ENCODE data around the gene G6PD. TPM values are rescaled to one million over a fixed set of nuclear protein-coding genes. Genes with fewer than 3 reads are reported as not detected.

Gene G6PD
- total and polyA plus RNA-seq, 7 experiments from 2014 or later: 3.9 to 74.3 (median 46.3) TPM

GRCh38 chrX:154511761-154512160 is 34.9 kb downstream of the G6PD start:
- Histone ChIP-seq H3K4me1 (ENCODE audit: control insufficient read depth in 2 of 2, insufficient read depth in 2 of 2, low read length in 2 of 2) (peaks cover 6 to 11% of the 10 kb centered on the region in 2 donors), H3K27ac (ENCODE audit: low read depth, low read length) (peak overlapping the region; percentile 66), H3K4me3 (ENCODE audit: low read length) (no peak overlapping the region), H3K9me3 (ENCODE audit: control insufficient read depth in 2 of 3, low read length in 3 of 3) (no peaks in the 10 kb centered on the region), H3K27me3 (ENCODE audit: control insufficient read depth in 2 of 2, insufficient read depth in 2 of 2, low read length in 2 of 2) (no peaks in the 10 kb centered on the region), H3K36me3 (ENCODE audit: control insufficient read depth in 2 of 3, insufficient read depth in 3 of 3, low read length in 3 of 3) (peaks cover 0 to 26% (median 0%) of the 10 kb centered on the region in 3 experiments)
- Mint-ChIP-seq H3K4me3 (peak overlapping the region in 7 of 10 donors; percentile 7 to 66 (median 48)), H3K9me3 (peaks cover 0 to 4% (median 0%) of the 10 kb centered on the region in 11 donors), H3K27me3 (no peaks in the 10 kb centered on the region), H3K4me1 (peaks cover 18 to 39% (median 35%) of the 10 kb centered on the region in 7 donors), H3K27ac (peak overlapping the region; percentile 79 to 93 (median 87)), H3K36me3 (peaks cover 11 to 29% (median 15%) of the 10 kb centered on the region in 5 donors)
- ChIA-PET POLR2A (no interaction called here), CTCF (no interaction called here)
- DNase-seq (no peak), ATAC-seq (no peak)
- intact Hi-C loops (cut with micrococcal nuclease): loop anchor here in 1 of 2 donors (10.0 kb wide), 1 partner anchor 137 kb away; the partner anchor contains the start of genes EMD and FLNA

- ATAC-seq (no peak), DNase-seq (no peak)
- H3K4me1 ChIP-seq (ENCODE audit: control insufficient read depth in 2 of 2, insufficient read depth in 2 of 2, low read length in 2 of 2): peaks cover 5 to 6% of the 10 kb centered on the region in 2 donors
- Mint-ChIP-seq H3K27me3 (no peaks in the 10 kb centered on the region), H3K9me3 (peaks cover 0 to 3% (median 0%) of the 10 kb centered on the region in 11 donors), H3K4me3 (peak overlapping the region in 1 of 10 donors; percentile 45), H3K36me3 (peaks cover 11 to 30% (median 15%) of the 10 kb centered on the region in 5 donors), H3K4me1 (peaks cover 13 to 28% (median 23%) of the 10 kb centered on the region in 7 donors), H3K27ac (peak overlapping the region in 1 of 9 donors; percentile 23)
- H3K36me3 ChIP-seq (ENCODE audit: control insufficient read depth in 2 of 3, insufficient read depth in 3 of 3, low read length in 3 of 3): peaks cover 0 to 45% (median 0%) of the 10 kb centered on the region in 3 experiments
- no peak overlapping the region for H3K27ac ChIP-seq (ENCODE audit: low read depth, low read length)
- intact Hi-C loops (cut with micrococcal nuclease): no loop called here
- no peak overlapping the region for H3K4me3 ChIP-seq (ENCODE audit: low read length)
- H3K9me3 ChIP-seq (ENCODE audit: control insufficient read depth in 2 of 3, low read length in 3 of 3): no peaks in the 10 kb centered on the region
- CTCF ChIA-PET: no interaction called here
- no peaks in the 10 kb centered on the region for H3K27me3 ChIP-seq (ENCODE audit: control insufficient read depth in 2 of 2, insufficient read depth in 2 of 2, low read length in 2 of 2)
- POLR2A ChIA-PET: interaction anchor here (0.6 to 1.5 kb wide), 2 partner anchors 18 to 32 kb away, joined by 3 read pairs; no protein-coding TSS in a partner anchor
Observed at GRCh38 chrX:154509455-154509854, 37.2 kb downstream of the G6PD start.

- H3K36me3 ChIP-seq (ENCODE audit: control insufficient read depth in 2 of 3, insufficient read depth in 3 of 3, low read length in 3 of 3): peaks cover 0 to 45% (median 0%) of the 10 kb centered on the region in 3 experiments
- Mint-ChIP-seq H3K36me3 (peaks cover 10 to 24% (median 11%) of the 10 kb centered on the region in 5 donors), H3K4me3 (no peak overlapping the region), H3K9me3 (peaks cover 0 to 3% (median 0%) of the 10 kb centered on the region in 11 donors), H3K27ac (peak overlapping the region in 2 of 9 donors; percentile 21 to 31), H3K27me3 (no peaks in the 10 kb centered on the region), H3K4me1 (peaks cover 6 to 21% (median 16%) of the 10 kb centered on the region in 7 donors)
- ChIA-PET POLR2A (no interaction called here), CTCF (no interaction called here)
- DNase-seq (no peak), ATAC-seq (no peak)
- H3K4me3 ChIP-seq (ENCODE audit: low read length): no peak overlapping the region
- intact Hi-C loops (cut with micrococcal nuclease): no loop called here
- H3K27me3 ChIP-seq (ENCODE audit: control insufficient read depth in 2 of 2, insufficient read depth in 2 of 2, low read length in 2 of 2): no peaks in the 10 kb centered on the region
- peaks cover 5 to 6% of the 10 kb centered on the region in 2 donors for H3K4me1 ChIP-seq (ENCODE audit: control insufficient read depth in 2 of 2, insufficient read depth in 2 of 2, low read length in 2 of 2)
- no peak overlapping the region for H3K27ac ChIP-seq (ENCODE audit: low read depth, low read length)
- no peaks in the 10 kb centered on the region for H3K9me3 ChIP-seq (ENCODE audit: control insufficient read depth in 2 of 3, low read length in 3 of 3)
Observed at GRCh38 chrX:154508384-154508745, 38.3 kb downstream of the G6PD start.

GRCh38 chrX:154507673-154508383 is 38.8 kb downstream of the G6PD start:
- POLR2A ChIA-PET: interaction anchor here (1.0 to 1.1 kb wide), 2 partner anchors 8 to 18 kb away, joined by 3 read pairs; partner anchors contain the start of gene FAM3A
- no peak overlapping the region for H3K27ac Mint-ChIP-seq
- H3K4me1 ChIP-seq (ENCODE audit: control insufficient read depth in 2 of 2, insufficient read depth in 2 of 2, low read length in 2 of 2): peaks cover 5 to 6% of the 10 kb centered on the region in 2 donors
- H3K4me3 ChIP-seq (ENCODE audit: low read length): no peak overlapping the region
- peaks cover 6 to 20% (median 16%) of the 10 kb centered on the region in 7 donors for H3K4me1 Mint-ChIP-seq
- peaks cover 0 to 3% (median 0%) of the 10 kb centered on the region in 11 donors for H3K9me3 Mint-ChIP-seq
- CTCF ChIA-PET: no interaction called here
- H3K4me3 Mint-ChIP-seq: no peak overlapping the region
- H3K27me3 ChIP-seq (ENCODE audit: control insufficient read depth in 2 of 2, insufficient read depth in 2 of 2, low read length in 2 of 2): no peaks in the 10 kb centered on the region
- intact Hi-C loops (cut with micrococcal nuclease): no loop called here
- H3K27me3 Mint-ChIP-seq: no peaks in the 10 kb centered on the region
- H3K36me3 Mint-ChIP-seq: peaks cover 10 to 24% (median 11%) of the 10 kb centered on the region in 5 donors
- H3K36me3 ChIP-seq (ENCODE audit: control insufficient read depth in 2 of 3, insufficient read depth in 3 of 3, low read length in 3 of 3): peaks cover 0 to 45% (median 0%) of the 10 kb centered on the region in 3 experiments
- H3K9me3 ChIP-seq (ENCODE audit: control insufficient read depth in 2 of 3, low read length in 3 of 3): no peaks in the 10 kb centered on the region
- ATAC-seq: no peak
- no peak for DNase-seq
- no peak overlapping the region for H3K27ac ChIP-seq (ENCODE audit: low read depth, low read length)

GRCh38 chrX:154506483-154507332 is 39.9 kb downstream of the G6PD start:
- H3K4me1 ChIP-seq (ENCODE audit: control insufficient read depth in 2 of 2, insufficient read depth in 2 of 2, low read length in 2 of 2): peaks cover 0 to 5% of the 10 kb centered on the region in 2 donors
- H3K4me1 Mint-ChIP-seq: peaks cover 5 to 13% (median 11%) of the 10 kb centered on the region in 7 donors
- no peak for DNase-seq
- H3K36me3 ChIP-seq (ENCODE audit: control insufficient read depth in 2 of 3, insufficient read depth in 3 of 3, low read length in 3 of 3): peaks cover 0 to 45% (median 0%) of the 10 kb centered on the region in 3 experiments
- intact Hi-C loops (cut with micrococcal nuclease): no loop called here
- POLR2A ChIA-PET: interaction anchor here (1.0 to 1.1 kb wide), 2 partner anchors 10 to 17 kb away, joined by 3 read pairs; partner anchors contain the start of gene FAM3A
- H3K27ac Mint-ChIP-seq: no peak overlapping the region
- CTCF ChIA-PET: no interaction called here
- no peaks in the 10 kb centered on the region for H3K27me3 ChIP-seq (ENCODE audit: control insufficient read depth in 2 of 2, insufficient read depth in 2 of 2, low read length in 2 of 2)
- no peak for ATAC-seq
- H3K9me3 ChIP-seq (ENCODE audit: control insufficient read depth in 2 of 3, low read length in 3 of 3): no peaks in the 10 kb centered on the region
- peaks cover 10 to 21% (median 11%) of the 10 kb centered on the region in 5 donors for H3K36me3 Mint-ChIP-seq
- peaks cover 0 to 3% (median 0%) of the 10 kb centered on the region in 11 donors for H3K9me3 Mint-ChIP-seq
- no peak overlapping the region for H3K4me3 Mint-ChIP-seq
- H3K27ac ChIP-seq (ENCODE audit: low read depth, low read length): no peak overlapping the region
- no peak overlapping the region for H3K4me3 ChIP-seq (ENCODE audit: low read length)
- no peaks in the 10 kb centered on the region for H3K27me3 Mint-ChIP-seq

- DNase-seq (no peak), ATAC-seq (no peak)
- no peak overlapping the region for H3K4me3 ChIP-seq (ENCODE audit: low read length)
- H3K27ac Mint-ChIP-seq: no peak overlapping the region
- CTCF ChIA-PET: no interaction called here
- H3K9me3 ChIP-seq (ENCODE audit: control insufficient read depth in 2 of 3, low read length in 3 of 3): no peaks in the 10 kb centered on the region
- POLR2A ChIA-PET: no interaction called here
- no peak overlapping the region for H3K4me3 Mint-ChIP-seq
- H3K4me1 ChIP-seq (ENCODE audit: control insufficient read depth in 2 of 2, insufficient read depth in 2 of 2, low read length in 2 of 2): no peaks in the 10 kb centered on the region
- peaks cover under 1 to 5% (median 2%) of the 10 kb centered on the region in 7 donors for H3K4me1 Mint-ChIP-seq
- H3K36me3 Mint-ChIP-seq: peaks cover 10 to 17% (median 11%) of the 10 kb centered on the region in 5 donors
- no peaks in the 10 kb centered on the region for H3K27me3 Mint-ChIP-seq
- no peaks in the 10 kb centered on the region for H3K27me3 ChIP-seq (ENCODE audit: control insufficient read depth in 2 of 2, insufficient read depth in 2 of 2, low read length in 2 of 2)
- H3K27ac ChIP-seq (ENCODE audit: low read depth, low read length): no peak overlapping the region
- intact Hi-C loops (cut with micrococcal nuclease): no loop called here
- peaks cover 0 to 4% (median 0%) of the 10 kb centered on the region in 11 donors for H3K9me3 Mint-ChIP-seq
- H3K36me3 ChIP-seq (ENCODE audit: control insufficient read depth in 2 of 3, insufficient read depth in 3 of 3, low read length in 3 of 3): peaks cover 0 to 45% (median 0%) of the 10 kb centered on the region in 3 experiments
Observed at GRCh38 chrX:154505734-154506133, 40.9 kb downstream of the G6PD start.

Data from naive thymus-derived CD4-positive, alpha-beta T cell (primary cell).